H9 (cell line): ENCODE results near the gene KRT15. TPM values are rescaled to one million over a fixed set of nuclear protein-coding genes. Genes with fewer than 3 reads are reported as not detected.

Experiments
- DNase-seq: peaks from one replicate; pipeline ENCODE4 v3.0.0-alpha.2; 2017
- H2AFZ ChIP-seq: one replicate; pipeline ENCODE4 v1.6.1; 2013; ENCODE audit warnings: mild to moderate bottlenecking, low read length, control low read depth, moderate library complexity
- H2AK5ac ChIP-seq: 2 replicates; pipeline ENCODE4 v1.6.1; 2013; ENCODE audit warnings: low read length, control low read depth, mixed read lengths; ENCODE audit not compliant: insufficient read length
- H2BK120ac ChIP-seq: one replicate; pipeline ENCODE4 v1.6.1; 2013; ENCODE audit warnings: low read depth, mild to moderate bottlenecking, low read length, control low read depth, inconsistent platforms; ENCODE audit not compliant: poor library complexity, severe bottlenecking
- H2BK12ac ChIP-seq: 2 replicates; pipeline ENCODE4 v1.6.1; 2013; ENCODE audit warnings: low read length, control low read depth, mixed read lengths, low read depth; ENCODE audit not compliant: insufficient read length
- H2BK15ac ChIP-seq: 2 replicates; pipeline ENCODE4 v1.6.1; 2013; ENCODE audit warnings: low read depth, low read length, control low read depth
- H2BK20ac ChIP-seq: one replicate; pipeline ENCODE4 v1.6.1; 2013; ENCODE audit warnings: low read depth, mild to moderate bottlenecking, low read length, control low read depth, inconsistent platforms; ENCODE audit not compliant: poor library complexity, severe bottlenecking
- H2BK5ac ChIP-seq: 2 replicates; pipeline ENCODE4 v1.6.1; 2013; ENCODE audit warnings: low read length, control low read depth, mixed read lengths; ENCODE audit not compliant: insufficient read length
- H3K14ac ChIP-seq: 2 replicates; pipeline ENCODE4 v1.6.1; 2013; ENCODE audit warnings: low read length, control low read depth; ENCODE audit not compliant: insufficient read depth
- H3K18ac ChIP-seq: 2 replicates; pipeline ENCODE4 v1.6.1; 2013; ENCODE audit warnings: low read depth, mild to moderate bottlenecking, mixed read lengths, low read length, control low read depth; ENCODE audit not compliant: insufficient read length
- H3K23ac ChIP-seq: 2 replicates; pipeline ENCODE4 v1.6.1; 2013; ENCODE audit warnings: low read length, control low read depth, mixed read lengths, low read depth; ENCODE audit not compliant: insufficient read length
- H3K23me2 ChIP-seq: 2 replicates; pipeline ENCODE4 v1.6.1; 2013; ENCODE audit warnings: low read depth, mild to moderate bottlenecking, mixed read lengths, low read length, control low read depth; ENCODE audit not compliant: insufficient read length, poor library complexity, severe bottlenecking
- H3K27ac ChIP-seq: 2 replicates; pipeline ENCODE4 v1.5.1; 2013; ENCODE audit warnings: low read length, control low read depth, mixed read lengths, low read depth; ENCODE audit not compliant: insufficient read length
- H3K27me3 ChIP-seq: 2 replicates; pipeline ENCODE4 v1.6.1; 2013; ENCODE audit warnings: low read length, control low read depth, inconsistent platforms; ENCODE audit not compliant: insufficient read depth
- H3K4ac ChIP-seq: 2 replicates; pipeline ENCODE4 v1.6.1; 2013; ENCODE audit warnings: low read depth, mild to moderate bottlenecking, control low read depth, inconsistent platforms, low read length, moderate library complexity
- H3K4me1 ChIP-seq: 2 replicates; pipeline ENCODE4 v1.6.1; 2013; ENCODE audit warnings: low read length, control low read depth, inconsistent platforms; ENCODE audit not compliant: insufficient read depth
- H3K4me2 ChIP-seq: 2 replicates; pipeline ENCODE4 v1.6.1; 2013; ENCODE audit warnings: low read length, control low read depth, mixed read lengths; ENCODE audit not compliant: insufficient read length, insufficient read depth
- H3K56ac ChIP-seq: 2 replicates; pipeline ENCODE4 v1.6.1; 2013; ENCODE audit warnings: low read depth, mild to moderate bottlenecking, mixed read lengths, low read length, control low read depth; ENCODE audit not compliant: insufficient read length
- H3K79me1 ChIP-seq: 2 replicates; pipeline ENCODE4 v1.6.1; 2013; ENCODE audit warnings: low read depth, mild to moderate bottlenecking, moderate library complexity, low read length, control low read depth, inconsistent platforms; ENCODE audit not compliant: insufficient read depth, poor library complexity, severe bottlenecking
- H3K79me2 ChIP-seq: 2 replicates; pipeline ENCODE4 v1.6.1; 2013; ENCODE audit warnings: low read length, control low read depth, inconsistent platforms; ENCODE audit not compliant: insufficient read depth
- H3K9ac ChIP-seq: 2 replicates; pipeline ENCODE4 v1.6.1; 2013; ENCODE audit warnings: low read length, control low read depth, mixed read lengths; ENCODE audit not compliant: insufficient read length; ENCODE audit errors: extremely low read depth
- H3K9me3 ChIP-seq: one replicate; pipeline ENCODE4 v1.6.1; 2013; ENCODE audit warnings: low read depth, low read length, inconsistent platforms; ENCODE audit not compliant: control insufficient read depth
- H3T11ph ChIP-seq: one replicate; pipeline ENCODE4 v1.6.1; 2013; ENCODE audit warnings: mild to moderate bottlenecking, low read length, control low read depth, inconsistent platforms
- H4K20me1 ChIP-seq: one replicate; pipeline ENCODE4 v1.6.1; 2013; ENCODE audit not compliant: control insufficient read depth, insufficient read length, insufficient read depth
- H4K5ac ChIP-seq: 2 replicates; pipeline ENCODE4 v1.6.1; 2013; ENCODE audit warnings: low read depth, mild to moderate bottlenecking, mixed read lengths, low read length, control low read depth; ENCODE audit not compliant: insufficient read length
- H4K8ac ChIP-seq: replicated peaks from 2 replicates; pipeline ENCODE4 v1.6.1; 2013; ENCODE audit warnings: low read length, control low read depth, mixed read lengths, low read depth; ENCODE audit not compliant: insufficient read length
- H4K91ac ChIP-seq: 2 replicates; pipeline ENCODE4 v1.6.1; 2013; ENCODE audit warnings: low read depth, mild to moderate bottlenecking, moderate library complexity, mixed read lengths, low read length, control low read depth; ENCODE audit not compliant: insufficient read length
- H3K27ac Mint-ChIP-seq, 3 experiments: 2 replicates in 2 of 3; 3 replicates in 1 of 3; pipeline ENCODE4 v1.8.0; 2020 to 2021; ENCODE audit warnings: mixed read lengths in 3 of 3, mild to moderate bottlenecking in 1 of 3, moderate library complexity in 1 of 3
- H3K27me3 Mint-ChIP-seq: 2 replicates; pipeline ENCODE4 v1.8.0; 2021; ENCODE audit warnings: low read depth, mild to moderate bottlenecking, moderate library complexity, mixed read lengths
- H3K36me3 Mint-ChIP-seq, 3 experiments: 2 replicates in 2 of 3; 3 replicates in 1 of 3; pipeline ENCODE4 v1.8.0; 2020 to 2021; ENCODE audit warnings: low read depth in 3 of 3, mixed read lengths in 3 of 3; ENCODE audit not compliant: insufficient read depth in 1 of 3
- H3K4me1 Mint-ChIP-seq, 2 experiments: 2 replicates each; pipeline ENCODE4 v1.8.0; 2020; ENCODE audit warnings: mixed read lengths in 2 of 2
- H3K4me3 Mint-ChIP-seq, 2 experiments: 2 replicates in 1 of 2; 3 replicates in 1 of 2; pipeline ENCODE4 v1.8.0; 2020 to 2021; ENCODE audit warnings: mild to moderate bottlenecking in 2 of 2, mixed read lengths in 2 of 2, moderate library complexity in 1 of 2
- H3K9me3 Mint-ChIP-seq, 2 experiments: 2 replicates in 1 of 2; 3 replicates in 1 of 2; pipeline ENCODE4 v1.8.0; 2020; ENCODE audit warnings: mild to moderate bottlenecking in 2 of 2, mixed read lengths in 2 of 2, moderate library complexity in 1 of 2
- WGBS: extraction: QIAGEN DNeasy Blood & Tissue Kit; methylation state at CpG from one replicate; pipeline ENCODE4 v1.1.7; 2013; ENCODE audit warnings: missing lambda C conversion rate, low lambda C conversion rate, mixed read lengths; ENCODE audit not compliant: insufficient read length; ENCODE audit errors: extremely low coverage; 5-methylcytosine and 5-hydroxymethylcytosine counted together
- total RNA-seq: library from RNA; stranded (reverse); gene quantifications from 2 replicates; pipeline ENCODE4 v1.2.1, GENCODE V29; 2021
- TF ChIP-seq, protein P1 (sequence below): fragments of 200-600 bp; sonication (generic); conservative IDR thresholded peaks from 3 replicates; pipeline ENCODE4 v1.8.0; 2021; ENCODE audit warnings: antibody characterized with exemption, mild to moderate bottlenecking

KRT15 gene
- total RNA-seq, 1 experiment from 2014 or later: 0.87 TPM

DNA sequence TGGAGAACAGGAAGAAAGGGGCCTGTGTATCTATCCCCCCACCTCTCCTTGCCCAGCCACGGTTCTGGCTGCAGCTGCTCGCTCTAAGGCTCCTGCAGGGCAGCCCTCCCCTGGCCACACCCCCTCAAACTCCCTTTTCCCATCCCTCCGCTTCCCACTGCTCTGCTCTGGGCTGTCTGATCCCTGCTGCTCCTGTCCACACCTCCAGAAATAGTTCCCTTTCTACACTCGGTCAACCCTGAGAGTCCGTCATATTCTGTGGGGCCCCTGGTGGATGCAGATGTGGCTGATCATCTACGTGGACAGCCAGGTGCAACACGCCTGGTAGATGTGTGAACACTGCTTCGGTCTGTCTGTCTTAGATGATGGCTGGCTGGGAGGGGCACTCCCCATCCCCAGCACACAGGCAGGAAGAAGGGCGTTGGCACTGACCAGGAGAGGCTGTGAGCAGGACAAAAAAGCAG lies 28.7 kb upstream of the KRT15 start:
- no peak overlapping the region for H4K91ac ChIP-seq
- no peak overlapping the region for H2BK20ac ChIP-seq
- H3K27me3 ChIP-seq: no peaks in the 10 kb centered on the region
- Mint-ChIP-seq H3K36me3 (peaks cover 0 to 13% (median 1%) of the 10 kb centered on the region in 3 experiments; a peak in 4 of 7 replicates), H3K4me3 (no peak overlapping the region; a peak in 1 of 5 replicates), H3K27ac (no peak overlapping the region), H3K9me3 (peaks cover 3 to 13% of the 10 kb centered on the region in 2 experiments; a peak in 4 of 5 replicates), H3K4me1 (peaks cover 29 to 41% of the 10 kb centered on the region in 2 experiments), H3K27me3 (peaks cover 17% of the 10 kb centered on the region)
- H3K14ac ChIP-seq: no peak overlapping the region; the same call in 1 of the 2 replicates
- no peaks in the 10 kb centered on the region for H3K79me2 ChIP-seq
- DNase-seq: no peak
- H3K4ac ChIP-seq: no peak overlapping the region
- no peak overlapping the region for H2AFZ ChIP-seq
- H3K56ac ChIP-seq: no peak overlapping the region
- TF ChIP-seq, protein P1, sequence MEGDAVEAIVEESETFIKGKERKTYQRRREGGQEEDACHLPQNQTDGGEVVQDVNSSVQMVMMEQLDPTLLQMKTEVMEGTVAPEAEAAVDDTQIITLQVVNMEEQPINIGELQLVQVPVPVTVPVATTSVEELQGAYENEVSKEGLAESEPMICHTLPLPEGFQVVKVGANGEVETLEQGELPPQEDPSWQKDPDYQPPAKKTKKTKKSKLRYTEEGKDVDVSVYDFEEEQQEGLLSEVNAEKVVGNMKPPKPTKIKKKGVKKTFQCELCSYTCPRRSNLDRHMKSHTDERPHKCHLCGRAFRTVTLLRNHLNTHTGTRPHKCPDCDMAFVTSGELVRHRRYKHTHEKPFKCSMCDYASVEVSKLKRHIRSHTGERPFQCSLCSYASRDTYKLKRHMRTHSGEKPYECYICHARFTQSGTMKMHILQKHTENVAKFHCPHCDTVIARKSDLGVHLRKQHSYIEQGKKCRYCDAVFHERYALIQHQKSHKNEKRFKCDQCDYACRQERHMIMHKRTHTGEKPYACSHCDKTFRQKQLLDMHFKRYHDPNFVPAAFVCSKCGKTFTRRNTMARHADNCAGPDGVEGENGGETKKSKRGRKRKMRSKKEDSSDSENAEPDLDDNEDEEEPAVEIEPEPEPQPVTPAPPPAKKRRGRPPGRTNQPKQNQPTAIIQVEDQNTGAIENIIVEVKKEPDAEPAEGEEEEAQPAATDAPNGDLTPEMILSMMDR: no peak
- H3K18ac ChIP-seq: no peak overlapping the region
- no peak overlapping the region for H3K27ac ChIP-seq
- H2BK12ac ChIP-seq: no peak overlapping the region
- H2BK15ac ChIP-seq: no peak overlapping the region
- no peaks in the 10 kb centered on the region for H3K4me1 ChIP-seq
- H2AK5ac ChIP-seq: no peak overlapping the region
- H2BK120ac ChIP-seq: no peak overlapping the region
- H3K9me3 ChIP-seq: no peaks in the 10 kb centered on the region
- H3K23me2 ChIP-seq: no peaks in the 10 kb centered on the region
- no peak overlapping the region for H3K4me2 ChIP-seq
- no peak overlapping the region for H3K9ac ChIP-seq
- no peak overlapping the region for H3T11ph ChIP-seq
- no peak overlapping the region for H4K5ac ChIP-seq
- H2BK5ac ChIP-seq: no peak overlapping the region
- no CpG with 5 or more reads among the region's 9 CpGs for WGBS
- no peaks in the 10 kb centered on the region for H3K79me1 ChIP-seq
- no peaks in the 10 kb centered on the region for H4K20me1 ChIP-seq
- peak overlapping the region; percentile 58 for H4K8ac ChIP-seq
- no peak overlapping the region for H3K23ac ChIP-seq
